Measurements from ENCODE around the gene VSIR. TPM values are rescaled to one million over a fixed set of nuclear protein-coding genes. Genes with fewer than 3 reads are reported as not detected.

Gene VSIR
- total RNA-seq, 1 donor from 2014 or later: 21.4 TPM

- DNase-seq: no peak
- ATAC-seq (ENCODE audit: low read depth): no peak
- no peak overlapping the region for H3K27ac Mint-ChIP-seq
- intact Hi-C loops (cut with micrococcal nuclease): no loop called here
- peaks cover 32% of the 10 kb centered on the region for H3K4me1 Mint-ChIP-seq
- H3K27me3 Mint-ChIP-seq: no peaks in the 10 kb centered on the region
- TF ChIP-seq, protein P1, sequence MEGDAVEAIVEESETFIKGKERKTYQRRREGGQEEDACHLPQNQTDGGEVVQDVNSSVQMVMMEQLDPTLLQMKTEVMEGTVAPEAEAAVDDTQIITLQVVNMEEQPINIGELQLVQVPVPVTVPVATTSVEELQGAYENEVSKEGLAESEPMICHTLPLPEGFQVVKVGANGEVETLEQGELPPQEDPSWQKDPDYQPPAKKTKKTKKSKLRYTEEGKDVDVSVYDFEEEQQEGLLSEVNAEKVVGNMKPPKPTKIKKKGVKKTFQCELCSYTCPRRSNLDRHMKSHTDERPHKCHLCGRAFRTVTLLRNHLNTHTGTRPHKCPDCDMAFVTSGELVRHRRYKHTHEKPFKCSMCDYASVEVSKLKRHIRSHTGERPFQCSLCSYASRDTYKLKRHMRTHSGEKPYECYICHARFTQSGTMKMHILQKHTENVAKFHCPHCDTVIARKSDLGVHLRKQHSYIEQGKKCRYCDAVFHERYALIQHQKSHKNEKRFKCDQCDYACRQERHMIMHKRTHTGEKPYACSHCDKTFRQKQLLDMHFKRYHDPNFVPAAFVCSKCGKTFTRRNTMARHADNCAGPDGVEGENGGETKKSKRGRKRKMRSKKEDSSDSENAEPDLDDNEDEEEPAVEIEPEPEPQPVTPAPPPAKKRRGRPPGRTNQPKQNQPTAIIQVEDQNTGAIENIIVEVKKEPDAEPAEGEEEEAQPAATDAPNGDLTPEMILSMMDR (IDR thresholded peaks at IDR 0.05): no peak
- no peaks in the 10 kb centered on the region for H3K9me3 Mint-ChIP-seq
- ChIA-PET POLR2A (no interaction called here), CTCF (interaction anchor here (0.6 to 2.3 kb wide), 5 partner anchors 8 to 176 kb away, joined by 3 to 11 read pairs (median 3); partner anchors contain the start of gene VSIR)
- no peak overlapping the region for H3K4me3 Mint-ChIP-seq
- H3K36me3 Mint-ChIP-seq (ENCODE audit: low read depth): no peaks in the 10 kb centered on the region
These were observed 56.3 kb downstream of the VSIR start for GRCh38 chr10:71717056-71717455.

GRCh38 chr10:71716426-71716825, 56.9 kb downstream of the VSIR start:
- ATAC-seq (ENCODE audit: low read depth): no peak
- no peak overlapping the region for H3K4me3 Mint-ChIP-seq
- peaks cover 32% of the 10 kb centered on the region for H3K4me1 Mint-ChIP-seq
- POLR2A ChIA-PET: no interaction called here
- TF ChIP-seq, protein P1 (IDR thresholded peaks at IDR 0.05): no peak
- no peak overlapping the region for H3K27ac Mint-ChIP-seq
- DNase-seq: no peak
- H3K9me3 Mint-ChIP-seq: no peaks in the 10 kb centered on the region
- no peaks in the 10 kb centered on the region for H3K36me3 Mint-ChIP-seq (ENCODE audit: low read depth)
- CTCF ChIA-PET: interaction anchor here (1.4 to 2.3 kb wide), 3 partner anchors 9 to 180 kb away, joined by 3 to 11 read pairs (median 5); partner anchors contain the start of gene VSIR
- intact Hi-C loops (cut with micrococcal nuclease): no loop called here
- H3K27me3 Mint-ChIP-seq: no peaks in the 10 kb centered on the region

- intact Hi-C loops (cut with micrococcal nuclease): no loop called here
- TF ChIP-seq, protein P1 (IDR thresholded peaks at IDR 0.05): no peak
- Mint-ChIP-seq H3K27me3 (no peaks in the 10 kb centered on the region), H3K4me1 (peaks cover 32% of the 10 kb centered on the region), H3K9me3 (no peaks in the 10 kb centered on the region), H3K36me3 (ENCODE audit: low read depth) (no peaks in the 10 kb centered on the region), H3K27ac (no peak overlapping the region), H3K4me3 (no peak overlapping the region)
- CTCF ChIA-PET: interaction anchor here (2.1 kb wide), 1 partner anchor 180 kb away, joined by 5 read pairs; no protein-coding TSS in a partner anchor
- POLR2A ChIA-PET: no interaction called here
- DNase-seq: no peak
- no peak for ATAC-seq (ENCODE audit: low read depth)
These were observed 57.5 kb downstream of the VSIR start for GRCh38 chr10:71715860-71716259.

- no peak for ATAC-seq (ENCODE audit: low read depth)
- no peak for DNase-seq
- intact Hi-C loops (cut with micrococcal nuclease): no loop called here
- no peak overlapping the region for H3K4me3 Mint-ChIP-seq
- no peak overlapping the region for H3K27ac Mint-ChIP-seq
- TF ChIP-seq, protein P1 (IDR thresholded peaks at IDR 0.05): no peak
- H3K4me1 Mint-ChIP-seq: peaks cover 33% of the 10 kb centered on the region
- H3K9me3 Mint-ChIP-seq: no peaks in the 10 kb centered on the region
- ChIA-PET CTCF (interaction anchor here (2.1 kb wide), 1 partner anchor 181 kb away, joined by 5 read pairs; no protein-coding TSS in a partner anchor), POLR2A (no interaction called here)
- H3K27me3 Mint-ChIP-seq: no peaks in the 10 kb centered on the region
- no peaks in the 10 kb centered on the region for H3K36me3 Mint-ChIP-seq (ENCODE audit: low read depth)
These were observed 58.3 kb downstream of the VSIR start for GRCh38 chr10:71715026-71715425.

DNA sequence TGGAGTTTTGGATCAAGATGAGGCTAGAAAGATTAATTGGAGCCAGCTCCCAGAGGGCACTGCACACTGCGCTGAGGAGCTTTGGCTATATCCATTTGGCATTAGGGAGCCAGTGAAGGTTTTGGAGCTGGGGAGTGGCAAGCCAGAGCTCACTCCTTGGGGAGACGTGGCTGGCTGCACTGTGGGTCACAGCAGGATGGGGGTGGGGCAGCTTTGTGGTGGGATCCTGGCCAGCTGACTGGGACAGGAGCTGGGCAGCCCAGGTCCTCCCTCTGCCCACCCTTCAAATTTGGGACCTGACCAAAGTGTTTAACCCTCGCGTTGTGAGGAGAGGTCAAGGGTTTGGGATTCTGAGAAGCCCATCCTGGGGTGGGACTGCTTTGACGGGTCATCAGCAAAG, 58.7 kb downstream of the VSIR start:
- Mint-ChIP-seq H3K4me3 (no peak overlapping the region), H3K9me3 (no peaks in the 10 kb centered on the region), H3K27me3 (no peaks in the 10 kb centered on the region), H3K36me3 (ENCODE audit: low read depth) (no peaks in the 10 kb centered on the region), H3K4me1 (peaks cover 37% of the 10 kb centered on the region), H3K27ac (no peak overlapping the region)
- POLR2A ChIA-PET: no interaction called here
- intact Hi-C loops (cut with micrococcal nuclease): loop anchor here (5.0 kb wide), 1 partner anchor 58 kb away; the partner anchor contains the start of gene VSIR
- CTCF ChIA-PET: interaction anchor here (2.1 kb wide), 1 partner anchor 182 kb away, joined by 5 read pairs; no protein-coding TSS in a partner anchor
- TF ChIP-seq, protein P1 (IDR thresholded peaks at IDR 0.05): no peak
- DNase-seq (no peak), ATAC-seq (ENCODE audit: low read depth) (no peak)

Measured in activated B cell treated with CpG ODN at 0.5 μM for 24 hours (primary cell).